Measurements from ENCODE around the gene HDAC4. TPM values are rescaled to one million over a fixed set of nuclear protein-coding genes. Genes with fewer than 3 reads are reported as not detected.
A peak's percentile ranks its signal among the peaks of the same experiment; 100 is the strongest.

Gene HDAC4
- total and polyA plus RNA-seq, 10 of the 15 experiments (the other 5 are each of a cell fraction or from before 2014, with no cell fraction given) = 0.22 to 15.7 (median 4.8) TPM

- Histone ChIP-seq H3K9ac (ENCODE audit: control insufficient read depth, insufficient read depth, low read length) (no peak overlapping the region), H3K4me1 (ENCODE audit: control insufficient read depth, insufficient read depth, low read length) (peaks cover 12% of the 10 kb centered on the region), H3K27ac (ENCODE audit: control insufficient read depth, insufficient read depth) (0 out of 2 replicates have a peak overlapping the region, but pooled peaks have one; percentile 13), H3K36me3 (ENCODE audit: control insufficient read depth in 2 of 2, insufficient read depth in 2 of 2, low read length in 1 of 2) (no peaks in the 10 kb centered on the region; a peak in 1 of 4 replicates), H3K9me3 (replicated peaks; ENCODE audit: control insufficient read depth, insufficient read depth, low read length) (no peaks in the 10 kb centered on the region), H3K27me3 (replicated peaks in 1 of 2; ENCODE audit: control insufficient read depth in 2 of 2, insufficient read depth in 2 of 2, low read length in 1 of 2) (no peaks in the 10 kb centered on the region), H2AFZ (ENCODE audit: control insufficient read depth, low read depth, low read length) (peak overlapping the region; percentile 25), H3K4me3 (peak overlapping the region; percentile 49; the same call in 1 of the 2 replicates), H3K4me2 (ENCODE audit: control insufficient read depth, insufficient read depth) (peak overlapping the region; percentile 67), H3K79me2 (ENCODE audit: control insufficient read depth, insufficient read depth, low read length) (no peaks in the 10 kb centered on the region), H4K20me1 (ENCODE audit: control insufficient read depth, insufficient read depth) (no peaks in the 10 kb centered on the region)
- ATAC-seq = peak; percentile 65
- in situ Hi-C loops (cut with MboI) = no loop called here
- ChIA-PET CTCF (interaction anchor here (0.7 to 4.2 kb wide), 5 partner anchors 12 to 112 kb away, joined by 3 to 25 read pairs (median 4); no protein-coding TSS in a partner anchor), POLR2A (interaction anchor here (0.8 to 3.3 kb wide), 5 partner anchors 11 to 87 kb away, joined by 3 to 19 read pairs (median 4); partner anchors contain the start of gene HDAC4), SMC1A (ENCODE audit: uncharacterized antibody, unreplicated experiment) (interaction anchor here (0.8 to 3.5 kb wide), 19 partner anchors 11 to 146 kb away, joined by 3 to 27 read pairs (median 4); partner anchors contain the start of gene HDAC4), RAD21 (ENCODE audit: unreplicated experiment) (interaction anchor here (0.6 to 3.0 kb wide), 14 partner anchors 10 to 128 kb away, joined by 3 to 25 read pairs (median 6); partner anchors contain the start of gene HDAC4)
- peak; percentile 76 for FAIRE-seq
- BruUV-seq (replicated peaks) = no TSS peak
- intact Hi-C loops (cut with micrococcal nuclease; ENCODE audit: unreplicated experiment) = loop anchor here (1.0 to 5.0 kb wide), 3 partner anchors 12 to 114 kb away; partner anchors contain the start of gene HDAC4
- WGBS (ENCODE audit: insufficient coverage, insufficient replicate concordance, low lambda C conversion rate, missing lambda C conversion rate) = 4% methylated on average over 30 of the region's 30 CpGs
- peak; percentile 35 for DNase-seq (ENCODE audit: low read depth, low spot score)
- 0 out of 2 replicates have a peak, but pooled peaks have one; percentile 7 for TF ChIP-seq NKRF (conservative IDR thresholded peaks at IDR 0.05)
- no peak for TF ChIP-seq NFXL1 (IDR thresholded peaks at IDR 0.05; ENCODE audit: borderline replicate concordance)
- 0 out of 2 replicates have a peak, but pooled peaks have one; percentile 31 for TF ChIP-seq DPF2 (IDR thresholded peaks at IDR 0.05)
- TF ChIP-seq E4F1 (IDR thresholded peaks at IDR 0.05; ENCODE audit: borderline replicate concordance, partially characterized antibody) = no peak
- TF ChIP-seq FOXM1 (IDR thresholded peaks at IDR 0.05; ENCODE audit: low read depth, low read length) = no peak
- no peak for TF ChIP-seq RELA (IDR thresholded peaks at IDR 0.05; ENCODE audit: borderline replicate concordance, partially characterized antibody)
- no peak for TF ChIP-seq BMI1 (IDR thresholded peaks at IDR 0.05; ENCODE audit: borderline replicate concordance)
- TF ChIP-seq CEBPZ (IDR thresholded peaks at IDR 0.05; ENCODE audit: low read depth, low read length) = no peak
- TF ChIP-seq HCFC1 (IDR thresholded peaks at IDR 0.05; ENCODE audit: low read length) = no peak
- TF ChIP-seq CBFB (IDR thresholded peaks at IDR 0.05; ENCODE audit: low read depth) = no peak
- TF ChIP-seq PAX5 (IDR thresholded peaks at IDR 0.05; ENCODE audit: borderline replicate concordance, low read depth, low read length) = peak; percentile 54; the same call in 1 of the 2 replicates
- no peak for TF ChIP-seq ZNF622 (IDR thresholded peaks at IDR 0.05)
- no peak for TF ChIP-seq MEF2A (IDR thresholded peaks at IDR 0.05; ENCODE audit: insufficient read depth, low read depth, low read length)
- TF ChIP-seq RFX5 (IDR thresholded peaks at IDR 0.05; ENCODE audit: low read depth, low read length) = no peak
- no peak for TF ChIP-seq FOXK2 (IDR thresholded peaks at IDR 0.05)
Observed at GRCh38 chr2:239380831-239381708, 19.8 kb downstream of the HDAC4 start.

All from GM12878 (cell line).